HG03565 (cell line): ENCODE data around the gene DNAH11.
"Not testable (repeated sequence)": the region's sequence is repeated elsewhere in the genome, so short reads cannot be mapped to it uniquely, and the experiment has no call there.

Source experiments
- ATAC-seq: cut with Tn5 transposase; IDR thresholded peaks from one replicate; pipeline ENCODE4 v1.9.1; 2021; ENCODE audit warnings: mild to moderate bottlenecking, moderate library complexity; ENCODE audit not compliant: unreplicated experiment

DNAH11 gene

DNA sequence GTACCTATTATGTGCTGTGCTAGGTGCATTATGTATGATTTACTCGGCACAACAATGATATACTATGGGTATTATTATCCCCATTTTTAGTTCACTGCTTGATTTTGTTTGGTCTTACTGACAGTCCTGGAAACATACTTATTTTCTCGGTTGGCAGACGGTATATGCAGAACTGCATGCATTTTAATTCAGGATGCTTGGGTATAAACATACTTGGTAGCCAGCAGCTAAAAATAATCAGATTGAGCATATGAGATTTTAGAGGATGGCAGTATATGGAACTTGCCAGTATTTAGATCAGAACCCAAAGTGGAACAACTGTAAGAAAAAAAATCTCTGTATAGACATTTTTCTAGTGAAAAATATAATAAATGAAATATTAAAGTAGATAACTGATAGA, 163.3 kb downstream of the DNAH11 start:
- no peak for ATAC-seq

GRCh38 chr7:21707566-21707965, 164.7 kb downstream of the DNAH11 start:
- ATAC-seq: no peak

- no peak for ATAC-seq
Observed at GRCh38 chr7:21708096-21708495, 165.3 kb downstream of the DNAH11 start.

- no peak for ATAC-seq
Observed at GRCh38 chr7:21717323-21717722, 174.5 kb downstream of the DNAH11 start.

DNA sequence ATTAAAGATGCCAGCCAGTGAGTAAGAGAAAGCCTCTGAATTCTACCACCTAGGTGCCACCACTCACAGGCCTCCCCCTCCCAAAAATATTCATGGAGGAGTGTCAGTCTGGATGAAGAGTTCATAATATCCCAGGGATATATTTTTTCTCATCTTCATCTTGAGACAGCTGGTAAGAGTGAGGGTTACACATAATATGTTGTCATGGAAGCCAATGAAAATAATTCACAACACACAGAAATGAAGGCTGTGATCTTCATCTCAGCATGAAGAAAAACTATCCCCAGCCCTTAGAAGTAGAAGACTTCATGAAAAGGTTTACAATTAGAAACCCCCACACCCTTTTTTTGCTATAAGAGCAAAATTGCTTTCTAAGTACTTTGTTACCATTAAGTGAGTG, 175.6 kb downstream of the DNAH11 start:
- ATAC-seq: no peak

DNA sequence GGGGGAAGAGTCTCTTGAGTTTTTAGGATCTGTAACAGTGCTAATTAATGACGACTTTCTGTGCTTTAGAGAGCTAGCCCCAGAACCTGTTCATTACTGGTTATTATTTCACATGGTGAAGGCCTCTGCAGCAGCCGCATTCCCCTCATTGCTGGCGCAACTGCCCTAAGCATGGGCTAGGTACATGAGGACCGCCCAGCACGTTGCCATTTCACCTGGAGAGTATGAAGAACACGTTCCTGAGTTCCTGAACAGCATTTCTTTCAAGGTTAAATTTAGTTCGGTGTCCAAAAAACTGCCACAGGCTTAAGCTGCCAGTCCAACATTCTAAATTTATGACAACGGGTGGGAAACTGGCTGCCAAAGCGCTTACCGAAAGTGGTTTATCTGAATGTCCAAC, 177.0 kb downstream of the DNAH11 start:
- no peak for ATAC-seq

GRCh38 chr7:21722371-21722770, 179.5 kb downstream of the DNAH11 start:
- ATAC-seq: no peak

GRCh38 chr7:21724562-21724961, 181.7 kb downstream of the DNAH11 start:
- ATAC-seq: no peak

DNA sequence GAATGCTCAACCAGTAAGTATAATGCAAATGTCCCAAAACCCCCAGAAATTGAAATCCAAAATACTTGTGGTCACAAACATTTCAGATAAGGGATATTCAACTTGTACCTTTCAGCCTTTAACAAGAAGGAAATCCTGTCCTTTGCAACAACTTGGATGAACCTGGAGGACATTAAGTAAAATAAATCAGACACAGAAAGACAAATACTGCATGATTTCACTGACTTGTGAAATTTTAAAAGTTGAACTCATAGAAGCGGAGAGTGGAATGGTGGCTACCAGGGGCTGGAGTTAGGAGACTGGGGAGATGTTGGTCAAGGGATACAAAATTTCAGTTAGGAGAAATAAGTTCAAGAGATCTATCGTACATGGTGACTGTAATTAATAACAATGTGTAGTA, 187.6 kb downstream of the DNAH11 start:
- ATAC-seq: no peak

GRCh38 chr7:21731977-21732376, 189.1 kb downstream of the DNAH11 start:
- ATAC-seq: no peak

DNA sequence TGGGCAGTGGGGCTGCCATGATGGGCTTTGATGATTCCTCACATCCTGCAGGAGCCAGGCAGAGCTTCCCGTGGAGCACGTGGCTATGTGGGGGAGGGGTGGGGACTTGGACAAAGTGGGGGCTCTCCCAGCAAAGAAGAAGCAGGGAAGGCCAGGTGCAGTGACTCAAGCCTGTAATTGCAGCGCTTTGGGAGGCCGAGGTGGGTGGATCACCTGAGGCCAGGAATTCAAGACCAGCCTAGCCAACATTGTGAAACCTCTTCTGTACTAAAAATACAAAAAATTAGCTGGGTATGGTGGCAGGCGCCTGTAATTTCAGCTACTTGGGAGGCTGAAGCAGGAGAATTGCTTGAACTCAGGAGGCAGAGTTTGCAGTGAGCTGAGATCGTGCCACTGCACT, 190.1 kb downstream of the DNAH11 start:
- ATAC-seq: not testable (repeated sequence)

- ATAC-seq: no peak
Observed at GRCh38 chr7:21733837-21734236, 191.0 kb downstream of the DNAH11 start.

DNA sequence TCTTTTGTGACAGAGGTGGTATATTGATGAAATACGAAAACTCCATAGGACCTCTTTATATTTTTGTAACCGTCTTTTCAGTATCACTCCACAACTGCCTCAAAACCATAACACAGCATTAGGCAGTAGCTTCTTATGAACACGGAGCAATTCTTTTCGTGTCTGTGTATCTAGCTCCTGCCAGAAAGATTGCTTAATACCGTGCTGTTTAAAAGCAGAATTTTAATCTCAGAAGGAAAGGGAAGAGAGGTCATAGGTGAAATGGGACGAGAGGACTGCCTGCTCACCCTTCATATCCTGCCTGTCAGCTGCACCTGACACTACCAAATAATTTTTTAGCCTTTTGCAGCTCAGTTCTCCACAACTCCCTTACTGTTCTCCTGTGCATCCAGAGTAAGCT, 200.7 kb downstream of the DNAH11 start:
- no peak for ATAC-seq

GRCh38 chr7:21746949-21747348, 204.1 kb downstream of the DNAH11 start:
- ATAC-seq: no peak

- no peak for ATAC-seq
Observed at GRCh38 chr7:21747806-21748205, 205.0 kb downstream of the DNAH11 start.

DNA sequence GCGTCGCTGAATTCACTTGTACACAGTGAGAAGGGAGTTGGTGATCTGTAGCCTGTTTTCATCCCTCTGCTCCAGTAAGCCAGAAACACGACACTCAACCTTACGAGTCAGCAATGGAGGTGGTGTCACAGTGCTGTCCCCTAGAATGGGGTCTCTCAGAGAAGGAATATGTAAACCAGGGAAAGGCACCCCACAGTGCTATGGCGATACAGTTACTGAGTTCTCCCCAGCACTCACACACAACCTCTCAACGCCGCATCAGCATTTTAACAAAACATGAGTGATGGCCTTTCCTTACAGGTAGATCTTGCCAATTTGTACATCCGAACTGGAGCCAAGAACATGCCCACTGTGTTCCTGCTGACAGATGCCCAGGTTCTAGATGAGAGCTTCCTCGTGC, 206.5 kb downstream of the DNAH11 start:
- no peak for ATAC-seq

- no peak for ATAC-seq
Observed at GRCh38 chr7:21753071-21753470, 210.2 kb downstream of the DNAH11 start.

GRCh38 chr7:21754963-21755362, 212.1 kb downstream of the DNAH11 start:
- ATAC-seq: no peak

DNA sequence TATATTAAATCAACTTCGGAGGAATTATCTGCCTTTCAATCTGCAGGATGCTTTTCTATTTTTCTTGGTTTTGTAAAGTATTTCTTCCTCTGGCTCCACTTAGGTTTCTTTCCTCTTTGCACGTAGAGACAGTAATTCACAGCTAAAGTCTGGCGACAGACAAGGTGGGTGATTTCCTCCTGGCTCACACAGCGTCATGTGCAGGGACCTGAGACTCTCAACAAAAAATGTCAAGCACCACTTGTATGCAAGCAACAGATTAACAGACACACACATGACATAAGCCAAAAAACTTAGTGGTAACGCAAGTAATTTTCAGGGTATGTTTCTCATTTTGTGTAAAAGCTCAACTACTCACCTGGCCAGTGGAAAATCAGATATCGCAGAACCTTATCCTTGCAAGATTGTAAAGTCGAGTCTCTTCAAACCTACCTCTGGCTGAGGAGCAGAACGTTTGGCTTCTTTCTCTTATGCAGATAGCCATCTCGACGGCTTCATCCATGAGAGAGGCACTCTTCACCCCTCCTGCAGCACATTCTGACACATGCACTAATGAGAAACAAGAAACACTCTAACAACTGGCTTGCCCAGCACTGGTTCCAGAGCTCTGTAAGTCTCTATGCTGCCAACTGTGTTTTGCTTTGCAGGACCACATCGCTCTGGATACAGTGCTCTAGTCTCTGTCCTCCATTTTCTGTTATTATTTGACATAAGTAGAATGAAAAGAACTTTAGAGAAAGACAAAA, 214.9 kb downstream of the DNAH11 start:
- no peak for ATAC-seq

DNA sequence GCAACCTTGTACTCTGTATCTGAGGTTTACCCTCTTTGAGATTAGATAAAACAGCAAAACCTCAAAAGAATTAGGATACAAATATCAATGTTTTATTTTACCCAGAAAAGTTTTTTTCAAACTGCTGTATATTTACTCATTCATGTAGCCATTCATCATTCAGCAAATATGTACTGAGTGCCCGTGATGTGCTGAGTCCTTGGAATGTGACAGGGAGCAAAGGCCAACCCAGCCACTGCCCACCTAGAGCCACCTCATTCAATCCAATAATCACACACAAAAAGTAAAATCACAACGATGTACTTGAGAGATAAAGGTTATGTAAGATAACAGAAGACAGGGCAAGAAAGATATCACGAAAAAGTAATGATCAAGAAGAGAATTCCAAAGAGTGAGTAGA, 215.4 kb downstream of the DNAH11 start:
- ATAC-seq: no peak

- ATAC-seq: no peak
Observed at GRCh38 chr7:21762469-21762868, 219.6 kb downstream of the DNAH11 start.

DNA sequence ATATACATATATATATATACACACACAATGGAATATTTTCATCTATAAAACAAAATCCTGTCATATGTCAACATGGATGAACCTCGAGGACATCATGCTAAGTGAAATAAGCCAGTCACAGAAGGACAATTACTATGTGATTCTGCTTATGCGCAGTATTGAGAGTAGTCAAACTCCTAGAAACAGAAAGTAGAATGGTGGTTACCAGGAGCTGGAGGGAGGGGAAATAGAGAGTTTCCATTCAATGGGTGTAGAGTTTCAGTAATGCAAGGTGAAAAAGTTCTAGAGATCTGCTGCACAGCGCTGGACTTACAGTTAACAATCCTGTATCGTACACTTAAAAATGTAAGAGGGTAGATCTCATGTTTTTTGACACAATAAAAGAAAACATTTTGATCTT, 221.0 kb downstream of the DNAH11 start:
- no peak for ATAC-seq

- ATAC-seq: no peak
Observed at GRCh38 chr7:21766218-21766617, 223.4 kb downstream of the DNAH11 start.
